Gastrocnemius medialis (tissue), 4 donors: ENCODE measurements around the gene ZNF497.
"Not testable (repeated sequence)": the region's sequence is repeated elsewhere in the genome, so short reads cannot be mapped to it uniquely, and the experiment has no call there.

ENCODE experiments used
- POLR2A ChIP-seq, 2 donors: fragments of 450-650 bp; IDR thresholded peaks; one replicate each; pipeline ENCODE4 v1.6.1; 2017; ENCODE audit warnings: antibody characterized with exemption in 2 of 2, mild to moderate bottlenecking in 2 of 2, moderate library complexity in 2 of 2
- TF ChIP-seq, protein P1 (sequence below), 5 experiments: fragments of 450-650 bp in 3 of 5; fragments of 200-600 bp in 2 of 5; sonication (generic) in 2 of 5; IDR thresholded peaks in 4 of 5; conservative IDR thresholded peaks in 1 of 5; 1 replicate in 4 of 5; 2 replicates in 1 of 5; pipeline ENCODE4 v1.5.1; 2016 to 2019; ENCODE audit warnings: antibody characterized with exemption in 5 of 5, mild to moderate bottlenecking in 3 of 5, moderate library complexity in 3 of 5

DNA sequence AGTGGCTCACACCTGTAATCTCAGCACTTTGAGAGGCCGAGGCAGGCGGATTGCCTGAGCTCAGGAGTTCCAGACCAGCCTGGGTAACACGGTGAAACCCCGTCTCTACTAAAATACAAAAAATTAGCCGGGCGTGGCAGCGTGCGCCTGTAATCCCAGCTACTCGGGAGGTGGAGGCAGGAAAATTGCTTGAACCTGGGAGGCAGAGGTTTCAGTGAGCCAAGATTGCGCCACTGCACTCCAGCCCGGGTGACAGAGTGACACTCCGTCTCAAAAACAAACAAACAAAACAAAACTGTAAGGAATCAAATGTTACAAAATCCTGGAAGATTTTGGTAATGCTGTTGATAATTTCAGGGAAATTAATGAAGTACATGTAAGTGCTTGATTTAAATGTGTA is 14.5 kb downstream of the ZNF497 start:
- not testable (repeated sequence) for TF ChIP-seq POLR2A (IDR thresholded peaks at IDR 0.05)
- TF ChIP-seq, protein P1, sequence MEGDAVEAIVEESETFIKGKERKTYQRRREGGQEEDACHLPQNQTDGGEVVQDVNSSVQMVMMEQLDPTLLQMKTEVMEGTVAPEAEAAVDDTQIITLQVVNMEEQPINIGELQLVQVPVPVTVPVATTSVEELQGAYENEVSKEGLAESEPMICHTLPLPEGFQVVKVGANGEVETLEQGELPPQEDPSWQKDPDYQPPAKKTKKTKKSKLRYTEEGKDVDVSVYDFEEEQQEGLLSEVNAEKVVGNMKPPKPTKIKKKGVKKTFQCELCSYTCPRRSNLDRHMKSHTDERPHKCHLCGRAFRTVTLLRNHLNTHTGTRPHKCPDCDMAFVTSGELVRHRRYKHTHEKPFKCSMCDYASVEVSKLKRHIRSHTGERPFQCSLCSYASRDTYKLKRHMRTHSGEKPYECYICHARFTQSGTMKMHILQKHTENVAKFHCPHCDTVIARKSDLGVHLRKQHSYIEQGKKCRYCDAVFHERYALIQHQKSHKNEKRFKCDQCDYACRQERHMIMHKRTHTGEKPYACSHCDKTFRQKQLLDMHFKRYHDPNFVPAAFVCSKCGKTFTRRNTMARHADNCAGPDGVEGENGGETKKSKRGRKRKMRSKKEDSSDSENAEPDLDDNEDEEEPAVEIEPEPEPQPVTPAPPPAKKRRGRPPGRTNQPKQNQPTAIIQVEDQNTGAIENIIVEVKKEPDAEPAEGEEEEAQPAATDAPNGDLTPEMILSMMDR (IDR thresholded peaks at IDR 0.05 in 4 of 5, conservative IDR thresholded peaks at IDR 0.05 in 1 of 5), result not testable (repeated sequence)
